Subcutaneous adipose tissue (tissue), 4 donors: ENCODE measurements around the gene GADD45B. TPM values are rescaled to one million over a fixed set of nuclear protein-coding genes. Genes with fewer than 3 reads are reported as not detected.

ENCODE experiments used
- total RNA-seq, 4 donors: library from RNA; depleted of rRNA; stranded (reverse); fragments of >200 nt; gene quantifications; one replicate each; pipeline ENCODE4 v1.1.0, GENCODE V29; 2016
- TF ChIP-seq, protein P1 (sequence below): fragments of 450-650 bp; IDR thresholded peaks from one replicate; pipeline ENCODE4 v1.5.1; 2016; ENCODE audit warnings: low read depth, mild to moderate bottlenecking, control low read depth, antibody characterized with exemption, moderate library complexity

The GADD45B gene
- total RNA-seq, 4 donors from 2014 or later = 119 to 260 (median 212) TPM

DNA sequence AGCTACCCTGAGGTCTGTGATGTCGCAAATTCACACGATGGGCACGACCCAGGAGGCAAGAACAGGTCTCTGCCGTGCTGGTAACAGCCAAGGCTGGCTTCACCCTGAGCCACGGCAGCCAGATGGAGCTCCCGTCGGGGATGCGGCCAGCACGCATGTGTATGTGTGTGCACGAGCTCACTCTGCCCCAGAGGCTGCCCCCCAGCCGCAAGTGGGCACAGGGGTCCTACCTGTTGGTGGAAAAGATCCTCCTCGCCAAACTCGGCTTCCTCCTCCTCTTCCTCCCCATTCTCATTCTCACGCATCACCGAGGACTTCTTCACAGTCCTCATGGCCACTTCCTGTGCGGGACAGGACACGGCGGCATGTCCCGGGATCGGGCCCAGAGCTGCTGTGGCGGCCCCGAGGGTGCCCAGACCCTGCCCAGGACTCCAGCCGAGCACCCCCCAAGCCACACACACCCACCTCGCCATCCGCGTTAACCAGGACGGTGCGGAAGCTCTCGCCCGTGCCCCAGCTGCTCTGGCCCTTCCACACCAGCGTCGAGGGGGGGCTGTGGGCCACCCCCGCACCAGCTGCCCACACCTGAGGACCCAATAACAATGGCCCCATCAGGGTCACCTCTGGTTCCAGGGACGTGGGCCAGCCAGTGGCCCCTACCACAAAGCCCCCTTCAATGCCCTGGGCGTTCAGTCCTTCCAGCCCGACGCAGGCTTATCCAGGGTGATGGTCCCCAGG, 44.4 kb upstream of the GADD45B start:
- TF ChIP-seq, protein P1, sequence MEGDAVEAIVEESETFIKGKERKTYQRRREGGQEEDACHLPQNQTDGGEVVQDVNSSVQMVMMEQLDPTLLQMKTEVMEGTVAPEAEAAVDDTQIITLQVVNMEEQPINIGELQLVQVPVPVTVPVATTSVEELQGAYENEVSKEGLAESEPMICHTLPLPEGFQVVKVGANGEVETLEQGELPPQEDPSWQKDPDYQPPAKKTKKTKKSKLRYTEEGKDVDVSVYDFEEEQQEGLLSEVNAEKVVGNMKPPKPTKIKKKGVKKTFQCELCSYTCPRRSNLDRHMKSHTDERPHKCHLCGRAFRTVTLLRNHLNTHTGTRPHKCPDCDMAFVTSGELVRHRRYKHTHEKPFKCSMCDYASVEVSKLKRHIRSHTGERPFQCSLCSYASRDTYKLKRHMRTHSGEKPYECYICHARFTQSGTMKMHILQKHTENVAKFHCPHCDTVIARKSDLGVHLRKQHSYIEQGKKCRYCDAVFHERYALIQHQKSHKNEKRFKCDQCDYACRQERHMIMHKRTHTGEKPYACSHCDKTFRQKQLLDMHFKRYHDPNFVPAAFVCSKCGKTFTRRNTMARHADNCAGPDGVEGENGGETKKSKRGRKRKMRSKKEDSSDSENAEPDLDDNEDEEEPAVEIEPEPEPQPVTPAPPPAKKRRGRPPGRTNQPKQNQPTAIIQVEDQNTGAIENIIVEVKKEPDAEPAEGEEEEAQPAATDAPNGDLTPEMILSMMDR = no peak

DNA sequence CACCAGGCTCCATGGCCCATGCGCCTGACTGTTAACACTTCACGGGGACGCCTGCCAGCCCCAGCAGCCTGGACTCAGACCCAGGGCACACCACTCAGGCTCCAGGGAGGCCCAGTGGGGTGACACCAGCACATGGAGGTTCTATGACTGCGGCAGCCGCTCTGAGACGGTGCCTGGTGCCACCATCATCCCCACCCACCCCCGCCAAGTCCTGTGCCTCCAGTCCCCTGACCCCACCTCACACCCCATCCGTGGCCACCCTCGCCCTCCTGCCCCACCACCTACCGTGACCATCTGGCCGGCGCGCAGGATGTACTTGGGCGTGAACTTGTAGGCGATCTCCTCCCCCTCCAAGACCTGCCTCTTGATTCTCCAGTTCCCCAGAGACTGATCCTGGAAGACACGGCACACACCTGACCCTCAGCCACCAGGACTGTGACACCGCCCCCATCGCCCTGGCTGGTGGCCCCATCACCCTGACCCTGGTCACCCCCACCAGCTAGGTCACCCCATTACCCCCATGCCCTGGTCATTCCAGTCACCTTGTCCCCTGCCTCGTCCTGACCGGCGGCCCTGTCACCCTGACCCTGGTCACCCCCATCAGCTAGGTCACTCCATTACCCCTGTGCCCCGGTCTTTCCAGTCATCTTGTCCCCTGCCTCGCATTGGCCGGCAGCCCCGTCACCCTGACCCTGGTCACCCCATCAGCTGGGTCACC, 43.6 kb upstream of the GADD45B start:
- TF ChIP-seq, protein P1 = no peak

DNA sequence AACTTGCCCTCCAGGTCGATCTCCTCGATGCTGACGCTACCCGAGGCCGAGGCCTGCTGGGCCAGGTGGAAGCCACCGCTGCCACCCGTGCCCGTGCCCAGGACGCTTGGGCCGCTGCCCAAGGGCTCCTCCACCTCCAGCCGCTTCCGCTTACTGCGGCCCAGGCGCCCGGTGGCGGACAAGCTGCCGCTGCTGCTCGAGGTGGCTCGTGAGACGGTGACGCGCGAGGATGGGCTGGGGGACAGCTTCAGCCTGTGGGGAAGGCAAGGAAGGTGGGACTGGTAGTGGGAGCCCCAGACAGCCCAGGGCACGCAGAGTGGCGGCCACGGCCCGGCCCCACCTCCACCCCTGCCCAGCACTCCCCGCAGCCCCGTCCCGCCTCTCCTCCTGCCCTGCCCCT, 42.1 kb upstream of the GADD45B start:
- TF ChIP-seq, protein P1 = no peak

DNA sequence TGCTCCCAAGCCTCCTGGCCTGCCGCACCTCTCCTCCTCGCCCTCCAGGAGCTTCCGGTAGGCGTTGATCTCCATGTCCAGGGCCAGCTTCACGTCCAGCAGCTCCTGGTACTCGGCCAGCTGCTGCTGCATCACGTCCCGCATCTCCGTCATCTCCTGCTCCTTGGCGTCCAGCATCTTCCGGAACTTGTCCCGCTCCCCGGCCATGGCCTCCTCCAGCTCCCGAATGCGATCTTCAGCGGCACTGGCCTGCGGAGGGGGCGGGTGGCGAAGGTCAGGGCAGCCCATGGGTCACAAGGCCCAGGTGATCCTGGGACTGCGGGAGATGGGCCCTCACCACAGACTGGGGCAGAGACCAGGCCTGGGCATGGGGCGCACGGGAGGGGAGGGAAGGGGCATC, 41.7 kb upstream of the GADD45B start:
- TF ChIP-seq, protein P1 = no peak

DNA sequence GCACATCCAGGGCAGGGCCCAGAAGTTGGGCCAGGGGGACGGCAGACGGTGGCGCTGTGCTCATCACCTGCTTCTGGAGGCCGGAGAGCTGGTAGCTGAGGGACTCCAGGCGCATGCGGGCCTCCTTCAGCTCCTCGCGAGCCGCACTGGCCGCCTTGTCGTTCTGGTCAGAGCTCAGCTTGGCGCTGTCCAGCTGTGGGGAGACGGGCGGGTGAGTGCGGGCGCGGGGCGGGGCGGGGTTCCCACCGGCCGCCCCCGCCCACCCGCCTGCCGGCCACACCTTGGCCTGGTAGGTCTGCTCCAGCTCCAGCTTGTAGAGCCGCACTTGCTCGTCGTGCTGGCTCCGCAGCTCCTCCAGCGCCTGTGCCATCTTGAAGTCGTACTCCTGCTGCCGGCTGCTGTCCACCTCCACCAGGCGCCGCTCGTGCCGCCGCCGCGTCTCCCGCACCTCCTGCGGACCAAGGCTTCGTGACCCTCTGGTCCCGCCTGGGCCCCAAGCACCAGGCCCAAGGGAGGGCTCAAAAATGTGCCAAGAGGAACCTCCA, 41.1 kb upstream of the GADD45B start:
- TF ChIP-seq, protein P1 = no peak

DNA sequence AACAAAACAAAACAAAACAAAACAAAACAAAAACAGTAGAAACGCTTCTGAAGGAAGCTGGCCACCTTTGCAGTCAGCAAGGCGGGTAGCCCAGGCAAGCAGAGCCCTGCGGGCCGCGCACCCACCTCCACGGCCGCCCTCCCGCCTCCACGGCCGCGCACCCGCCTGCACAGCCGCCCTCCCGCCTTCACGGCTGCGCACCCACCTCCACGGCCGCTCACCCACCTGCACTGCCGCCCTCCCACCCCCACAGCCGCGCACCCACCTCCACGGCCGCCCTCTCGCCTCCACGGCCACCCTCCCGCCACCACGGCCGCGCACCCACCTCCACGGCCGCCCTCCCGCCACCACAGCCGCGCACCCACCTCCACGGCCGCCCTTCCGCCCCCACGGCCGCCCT, 39.5 kb upstream of the GADD45B start:
- TF ChIP-seq, protein P1 = no peak

DNA sequence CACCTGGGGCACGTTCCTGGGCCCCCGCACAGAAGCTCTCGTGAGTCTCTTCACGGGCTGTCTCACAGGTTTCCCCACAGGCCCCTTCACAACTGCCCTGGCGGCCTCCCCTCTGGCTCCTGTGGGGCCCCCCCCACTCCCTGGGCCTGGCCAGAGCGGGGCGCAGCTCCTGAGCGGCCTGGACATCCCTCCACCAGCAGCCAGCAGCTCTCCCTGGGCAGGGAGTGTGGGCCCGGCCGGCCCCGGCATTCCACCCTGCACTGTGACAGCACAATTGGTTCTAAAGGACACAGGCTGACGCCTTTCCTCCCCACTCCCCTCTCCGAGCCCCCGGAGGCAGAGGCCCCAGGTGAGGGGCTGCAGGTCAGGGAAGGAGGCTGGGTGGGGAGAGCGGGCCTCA, 39.0 kb upstream of the GADD45B start:
- TF ChIP-seq, protein P1 = no peak
